HG02885 (cell line): ENCODE measurements around the gene RXRA.

Experiments used
- ATAC-seq: cut with Tn5 transposase; IDR thresholded peaks from one replicate; pipeline ENCODE4 v1.9.1; 2021; ENCODE audit warnings: mild to moderate bottlenecking; ENCODE audit not compliant: unreplicated experiment, poor library complexity

Gene RXRA

DNA sequence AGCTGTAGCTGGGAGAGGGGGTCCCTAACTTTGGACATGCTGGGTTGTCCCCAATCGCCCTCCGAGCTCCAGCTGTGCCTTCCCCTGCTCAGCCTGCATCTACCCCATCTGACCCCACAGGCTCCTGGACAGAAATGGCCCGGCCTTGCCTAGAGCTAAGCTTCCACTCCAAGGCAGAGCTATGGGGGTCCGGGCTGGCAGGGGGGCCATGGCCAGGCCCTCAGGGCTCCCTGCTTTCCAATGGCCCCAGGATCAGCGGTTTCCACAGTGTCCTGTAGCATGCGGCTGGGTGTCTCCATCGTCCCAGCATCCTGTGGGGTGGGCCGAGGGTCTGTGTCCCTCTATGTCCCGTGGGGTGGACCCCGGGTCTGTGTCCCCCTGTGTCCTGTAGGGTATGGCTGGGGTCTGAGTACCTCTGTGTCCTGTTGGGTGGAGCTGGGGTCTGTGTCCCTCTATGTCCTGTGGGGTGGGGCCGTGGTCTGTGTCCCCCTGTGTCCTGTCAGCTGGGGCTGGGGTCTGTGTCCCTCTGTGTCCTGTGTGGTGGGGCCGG lies 130.6 kb downstream of the RXRA start:
- ATAC-seq = no peak

DNA sequence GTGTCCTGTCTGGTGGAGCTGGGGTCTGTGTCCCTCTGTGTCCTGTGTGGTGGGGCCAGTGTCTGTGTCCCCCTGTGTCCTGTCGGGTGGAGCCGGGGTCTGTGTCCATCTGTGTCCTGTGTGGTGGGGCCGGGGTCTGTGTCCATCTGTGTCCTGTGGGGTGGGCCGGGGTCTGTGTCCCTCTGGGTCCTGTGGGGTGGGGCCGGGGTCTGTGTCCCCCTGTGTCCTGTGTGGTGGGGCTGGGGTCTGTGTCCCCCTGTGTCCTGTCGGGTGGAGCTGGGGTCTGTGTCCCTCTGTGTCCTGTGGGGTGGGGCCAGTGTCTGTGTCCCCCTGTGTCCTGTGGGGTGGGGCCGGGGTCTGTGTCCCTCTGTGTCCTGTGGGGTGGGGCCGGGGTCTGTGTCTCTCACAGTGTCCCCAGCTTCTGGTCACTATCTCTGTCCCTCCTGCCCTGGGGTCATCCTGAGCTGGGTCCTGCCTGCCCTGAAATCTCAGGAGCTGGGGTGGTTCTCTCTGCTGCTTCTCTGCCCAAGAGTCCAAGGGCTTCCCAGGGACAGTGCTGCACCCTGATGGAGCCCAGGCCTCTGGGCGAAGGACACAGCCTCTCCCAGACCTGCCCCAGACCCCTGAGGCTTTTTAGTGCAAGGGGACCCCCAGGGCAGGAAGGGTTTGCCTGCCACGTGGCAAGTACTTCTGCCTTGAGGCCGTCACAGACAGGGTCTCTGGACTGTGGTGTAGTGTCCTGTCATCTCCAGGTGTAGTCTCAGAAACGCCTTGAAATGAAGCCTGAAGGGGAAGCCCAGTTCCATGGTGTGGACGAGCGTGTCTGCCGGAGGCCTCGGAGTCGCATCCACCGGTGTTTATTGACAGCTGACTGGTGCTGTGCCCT lies 131.3 kb downstream of the RXRA start:
- no peak for ATAC-seq

DNA sequence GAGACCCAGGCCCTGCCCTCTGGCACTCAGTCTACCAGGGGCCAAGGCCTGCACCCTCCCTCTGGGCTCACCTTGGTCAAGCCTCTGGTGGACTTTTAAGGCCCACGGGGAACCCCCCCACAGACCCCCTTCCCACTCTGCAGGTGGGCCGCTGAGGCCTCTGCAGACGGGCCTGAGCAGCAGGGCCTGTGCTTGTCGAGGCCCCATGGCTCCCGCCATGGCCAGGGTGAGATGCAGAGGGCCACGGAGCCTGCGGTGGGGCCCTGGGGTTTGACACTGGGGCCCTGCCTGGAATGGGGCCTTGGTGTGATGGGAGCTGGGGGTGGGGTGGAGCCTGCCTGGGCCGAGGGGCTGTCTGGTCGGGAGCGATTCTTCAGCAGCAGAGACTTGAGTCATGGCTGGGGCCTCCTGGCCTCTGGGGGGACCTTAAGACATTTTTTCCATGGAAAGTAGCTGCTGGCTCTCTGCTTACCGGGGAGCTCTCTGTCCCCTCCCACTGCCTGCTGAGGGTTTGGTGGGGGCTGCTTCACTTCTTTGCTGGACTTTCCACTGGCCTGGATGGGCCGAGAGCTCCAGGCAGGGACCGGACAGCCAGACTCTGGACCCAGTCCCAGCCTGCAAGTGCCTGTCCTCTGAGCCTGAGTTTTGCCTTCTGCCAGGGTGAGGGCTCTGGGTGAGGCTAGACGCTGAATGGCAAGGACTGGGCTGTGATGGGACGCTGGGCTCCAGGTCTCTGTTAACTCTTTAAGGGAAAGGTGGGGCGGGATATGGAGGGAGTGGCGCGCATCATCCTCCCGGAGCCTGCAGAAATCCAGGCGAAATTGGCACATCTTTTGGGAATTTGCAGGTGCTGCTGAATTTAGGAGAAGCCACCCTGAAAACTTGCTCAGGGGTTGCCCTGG lies 132.2 kb downstream of the RXRA start:
- no peak for ATAC-seq

DNA sequence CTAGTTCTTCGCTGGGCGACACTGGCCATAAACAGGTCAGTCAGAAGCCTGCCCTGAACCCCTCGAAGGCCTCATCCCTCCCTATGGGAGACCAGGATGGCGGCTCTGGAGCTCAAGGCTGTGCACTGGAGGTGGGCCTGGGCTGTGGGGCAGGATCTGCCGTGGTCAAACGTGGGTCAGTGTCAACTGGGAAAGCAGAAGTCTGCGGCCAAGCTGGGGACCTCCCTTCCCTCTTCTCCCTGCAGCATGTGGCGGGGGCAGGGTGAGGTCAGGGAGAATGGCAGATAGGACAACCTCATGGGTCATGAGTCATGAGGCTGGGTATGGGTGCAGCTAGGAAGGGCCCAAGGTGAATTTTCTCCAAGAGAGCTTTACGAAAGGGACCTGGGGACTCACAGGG lies 132.9 kb downstream of the RXRA start:
- ATAC-seq = no peak

DNA sequence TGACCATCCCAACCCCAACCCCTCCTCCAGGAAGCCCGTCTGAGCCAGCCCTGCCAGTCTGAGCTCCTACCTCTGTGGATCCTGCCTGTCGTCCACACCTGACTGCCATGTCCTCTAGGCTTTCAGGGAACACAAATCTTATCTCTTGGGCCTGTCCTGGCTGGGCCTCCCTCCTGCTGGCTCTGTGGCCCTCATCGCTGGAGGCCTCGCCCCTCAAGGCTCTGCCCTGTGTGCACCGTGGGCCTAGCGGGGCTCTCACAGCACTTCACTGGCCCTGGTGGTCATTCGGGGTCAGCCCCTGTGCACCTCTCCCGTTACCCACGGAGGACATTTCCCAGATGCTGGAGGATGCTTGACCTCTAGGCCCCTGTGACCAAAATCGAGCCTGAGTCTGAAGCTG lies 133.3 kb downstream of the RXRA start:
- ATAC-seq = no peak

DNA sequence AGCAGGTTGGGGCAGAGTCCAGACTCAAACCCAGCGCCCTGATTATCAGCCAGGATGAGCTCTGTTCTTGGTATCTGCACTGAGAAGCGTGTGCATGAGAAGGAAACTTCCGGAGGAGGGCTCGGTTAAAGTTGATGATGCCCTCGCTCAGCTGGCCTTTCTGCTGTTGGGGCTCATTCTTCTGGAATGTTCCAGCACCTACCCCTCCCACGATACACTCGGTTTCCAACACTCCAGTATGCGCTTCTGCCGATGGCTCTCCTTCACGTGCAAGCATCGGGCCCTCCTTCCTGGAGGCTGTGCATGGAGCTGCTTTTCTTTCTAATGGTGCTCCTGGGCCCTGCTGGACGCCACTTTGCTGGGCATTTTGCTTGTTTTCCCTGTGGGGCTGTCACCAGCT lies 134.0 kb downstream of the RXRA start:
- no peak for ATAC-seq

DNA sequence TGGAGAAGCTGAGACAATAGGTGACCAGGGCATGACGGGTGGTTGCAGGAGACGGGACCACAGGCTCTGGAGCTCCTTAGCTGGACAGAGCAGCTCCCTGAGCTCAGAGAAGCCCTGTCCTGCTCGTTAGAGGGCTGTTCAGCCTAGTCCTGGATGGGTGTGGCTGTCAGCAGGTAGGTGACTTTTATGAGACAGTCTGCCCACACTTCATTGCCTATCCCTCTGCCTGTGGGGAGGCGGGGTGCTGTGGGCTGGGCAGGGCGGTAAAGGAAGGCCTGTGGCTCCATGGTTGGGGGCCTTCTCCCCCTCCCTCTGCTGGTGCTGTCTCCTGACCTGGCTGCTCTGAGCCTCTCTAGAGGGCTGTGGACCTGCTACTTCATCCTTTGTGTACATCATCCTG lies 134.6 kb downstream of the RXRA start:
- no peak for ATAC-seq

DNA sequence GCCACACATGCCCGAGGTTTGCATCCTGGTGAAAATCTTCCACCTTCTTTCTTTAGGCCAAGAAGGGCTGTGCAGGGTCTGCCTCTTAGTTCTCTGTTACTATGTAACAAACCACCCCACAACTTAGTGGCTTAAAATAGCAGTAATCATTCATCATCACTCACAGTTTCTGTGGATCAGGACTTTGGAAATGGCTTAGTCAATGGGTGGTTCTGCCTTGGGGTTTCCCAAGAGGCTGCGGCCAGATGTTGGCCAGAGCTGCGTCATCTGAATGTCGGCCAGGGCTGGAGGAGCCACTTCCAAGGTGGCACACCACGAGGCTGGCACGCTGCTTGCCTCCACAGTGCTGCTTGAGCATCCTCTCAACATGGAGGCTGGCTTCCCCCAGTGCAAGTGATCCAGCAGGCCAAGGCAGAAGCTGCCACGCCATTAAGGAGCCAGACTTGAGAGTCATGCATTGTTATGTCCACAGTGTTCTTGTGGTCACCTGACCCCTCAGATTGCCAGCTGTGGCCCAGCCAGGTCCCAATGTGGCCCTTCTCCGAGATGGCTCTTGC lies 135.2 kb downstream of the RXRA start:
- ATAC-seq = no peak

DNA sequence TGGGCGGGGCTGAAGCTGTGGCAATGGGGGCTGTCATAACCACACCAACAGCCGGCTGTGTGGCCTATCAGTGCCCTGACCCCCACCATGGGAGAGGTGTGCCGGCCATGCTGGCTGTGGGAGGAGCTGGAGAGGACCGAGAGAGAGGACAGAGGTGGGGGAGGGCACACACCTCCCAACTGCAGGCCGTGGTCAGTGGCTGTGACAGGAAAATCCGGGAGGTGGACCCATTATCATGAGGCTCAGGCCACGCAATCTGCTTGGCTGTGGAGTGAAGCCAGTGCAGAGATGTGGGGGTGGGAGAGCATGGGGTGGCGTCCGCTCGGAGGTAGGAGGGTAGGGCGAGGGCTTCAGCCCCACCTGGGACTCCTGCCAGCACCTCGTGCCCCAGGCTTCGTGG lies 136.1 kb downstream of the RXRA start:
- ATAC-seq = no peak

DNA sequence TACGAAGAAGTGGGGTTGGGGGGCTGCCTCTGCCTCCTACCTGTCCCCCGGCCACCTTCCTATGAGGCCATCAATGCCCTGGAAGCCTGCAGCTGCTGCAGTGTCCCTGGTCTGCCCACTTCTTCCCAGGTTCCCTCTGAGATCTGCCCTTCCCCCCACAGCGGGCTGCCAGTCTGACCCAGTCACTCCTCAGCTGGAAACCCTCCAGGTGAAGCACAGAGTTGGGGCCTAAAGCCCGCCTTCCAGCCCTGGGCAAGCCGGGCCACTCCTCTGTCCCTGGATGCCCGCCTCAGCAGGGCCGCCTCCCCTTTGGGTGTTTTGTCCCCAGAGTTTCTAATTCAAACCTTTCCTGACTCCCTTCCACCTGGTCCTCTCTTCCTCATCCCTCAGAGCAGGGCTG lies 137.0 kb downstream of the RXRA start:
- ATAC-seq = no peak

DNA sequence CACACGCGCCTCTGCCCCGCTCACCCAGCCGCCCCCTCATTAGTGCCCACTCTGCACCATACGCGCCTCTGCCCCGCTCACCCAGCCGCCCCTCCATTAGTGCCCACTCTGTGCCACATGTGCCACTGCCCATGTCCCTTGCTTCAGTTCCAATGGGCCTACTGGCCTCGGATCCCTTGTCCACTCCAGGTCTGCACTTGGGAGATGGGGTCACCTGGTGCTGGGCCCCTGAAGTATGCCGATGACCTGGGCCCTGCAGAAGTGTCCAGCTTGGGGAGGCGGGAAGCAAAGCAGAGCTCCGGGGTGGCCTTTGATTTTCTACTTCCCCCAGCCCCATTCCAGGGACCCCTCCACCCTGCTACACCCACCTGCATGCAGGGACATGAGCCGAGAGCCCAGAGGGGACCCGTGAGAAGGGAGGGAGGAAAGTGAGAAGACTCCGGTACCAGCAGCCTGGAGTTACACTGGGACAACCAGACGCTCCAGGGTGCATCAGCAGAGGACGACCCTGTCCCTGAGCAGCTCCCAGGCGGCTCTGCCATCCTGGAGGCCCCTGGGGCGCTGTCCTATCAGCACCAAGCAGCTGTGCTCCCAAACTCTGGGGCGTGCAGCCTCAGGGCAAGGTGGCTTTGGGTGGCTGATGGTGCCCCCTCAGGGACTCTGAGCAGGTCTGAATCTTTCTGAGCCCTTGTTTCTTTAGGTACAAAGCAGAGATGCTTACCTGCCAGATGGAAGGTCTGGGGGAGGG lies 140.8 kb downstream of the RXRA start:
- ATAC-seq = no peak

DNA sequence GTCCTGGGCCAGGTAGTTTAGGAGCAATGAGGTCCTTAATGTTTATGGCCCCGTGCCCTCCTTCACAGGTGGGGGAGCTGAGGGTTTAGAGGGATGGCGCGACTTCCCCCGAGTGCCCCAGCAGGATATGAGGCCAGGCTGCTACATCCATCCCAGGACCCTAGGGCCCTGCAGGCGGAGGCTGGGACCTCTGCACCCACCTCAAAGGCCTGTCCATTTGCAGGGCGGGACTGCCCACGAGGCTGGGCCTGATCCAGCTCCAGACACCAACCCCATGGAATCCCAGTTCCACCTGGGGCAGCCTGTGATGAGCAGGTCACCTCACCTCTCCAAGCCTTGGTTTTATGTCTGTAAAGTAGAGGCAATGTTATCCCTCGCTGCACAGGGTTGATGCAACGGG lies 142.1 kb downstream of the RXRA start:
- no peak for ATAC-seq

DNA sequence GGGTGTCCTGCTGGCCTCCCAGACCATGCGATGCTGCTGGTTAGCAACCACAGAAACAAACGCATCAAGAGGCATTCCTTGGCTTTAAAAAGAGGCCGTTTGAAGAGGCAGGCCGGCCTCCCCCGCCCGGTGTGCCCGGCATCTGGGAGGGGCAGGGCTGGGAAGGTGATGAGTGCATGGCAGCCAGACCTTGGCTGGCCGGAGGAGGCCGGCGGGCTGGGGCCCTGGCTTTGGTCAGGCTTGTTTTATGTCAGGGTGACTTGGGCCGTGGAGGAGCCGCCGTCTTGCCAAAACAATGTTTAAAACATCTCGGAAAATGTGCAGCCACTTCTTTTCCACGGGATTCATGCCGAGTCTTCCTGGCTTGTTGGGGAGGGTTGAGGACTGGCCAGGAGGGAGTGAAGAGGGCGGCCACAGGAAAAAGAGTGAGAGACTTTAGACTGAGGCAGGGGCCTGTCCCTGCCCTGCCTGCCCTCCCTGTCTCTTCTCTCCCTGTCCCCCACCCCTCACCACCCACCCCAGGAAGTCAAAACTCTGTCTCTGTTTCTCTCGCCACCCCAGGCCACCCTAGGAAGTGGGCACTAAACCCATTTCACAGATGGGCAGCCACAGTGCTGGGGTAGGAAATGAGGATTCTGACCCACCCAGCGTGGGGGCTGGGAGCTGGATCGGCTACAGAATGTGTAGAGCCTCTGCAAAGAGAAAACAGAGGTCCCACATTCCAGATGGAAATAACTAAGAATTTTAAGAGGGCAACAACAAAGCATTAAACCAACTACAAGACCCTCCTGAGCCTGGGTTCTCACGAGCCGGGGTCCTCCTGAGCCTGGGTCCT lies 143.0 kb downstream of the RXRA start:
- no peak for ATAC-seq

DNA sequence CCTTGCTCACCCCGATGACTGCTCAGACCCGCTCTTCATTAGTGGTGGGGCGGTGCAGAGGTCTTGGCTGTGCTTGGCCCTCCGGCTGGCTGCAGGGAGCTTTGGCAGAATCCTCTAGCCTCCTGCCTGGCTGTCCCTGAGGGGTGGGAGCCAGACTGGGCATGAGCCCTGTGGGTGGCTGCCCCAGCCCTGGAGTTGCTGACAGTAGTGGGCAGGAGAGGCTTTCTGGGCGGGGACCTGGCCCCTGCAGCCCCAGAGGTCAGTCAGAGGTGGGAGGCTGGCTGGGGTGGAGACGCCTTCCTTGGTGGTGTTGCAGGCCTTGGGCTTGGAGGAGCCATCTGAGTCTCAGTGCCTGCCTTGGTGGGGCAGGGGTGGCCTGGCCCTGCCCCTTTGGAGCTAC lies 146.0 kb downstream of the RXRA start:
- ATAC-seq = no peak

DNA sequence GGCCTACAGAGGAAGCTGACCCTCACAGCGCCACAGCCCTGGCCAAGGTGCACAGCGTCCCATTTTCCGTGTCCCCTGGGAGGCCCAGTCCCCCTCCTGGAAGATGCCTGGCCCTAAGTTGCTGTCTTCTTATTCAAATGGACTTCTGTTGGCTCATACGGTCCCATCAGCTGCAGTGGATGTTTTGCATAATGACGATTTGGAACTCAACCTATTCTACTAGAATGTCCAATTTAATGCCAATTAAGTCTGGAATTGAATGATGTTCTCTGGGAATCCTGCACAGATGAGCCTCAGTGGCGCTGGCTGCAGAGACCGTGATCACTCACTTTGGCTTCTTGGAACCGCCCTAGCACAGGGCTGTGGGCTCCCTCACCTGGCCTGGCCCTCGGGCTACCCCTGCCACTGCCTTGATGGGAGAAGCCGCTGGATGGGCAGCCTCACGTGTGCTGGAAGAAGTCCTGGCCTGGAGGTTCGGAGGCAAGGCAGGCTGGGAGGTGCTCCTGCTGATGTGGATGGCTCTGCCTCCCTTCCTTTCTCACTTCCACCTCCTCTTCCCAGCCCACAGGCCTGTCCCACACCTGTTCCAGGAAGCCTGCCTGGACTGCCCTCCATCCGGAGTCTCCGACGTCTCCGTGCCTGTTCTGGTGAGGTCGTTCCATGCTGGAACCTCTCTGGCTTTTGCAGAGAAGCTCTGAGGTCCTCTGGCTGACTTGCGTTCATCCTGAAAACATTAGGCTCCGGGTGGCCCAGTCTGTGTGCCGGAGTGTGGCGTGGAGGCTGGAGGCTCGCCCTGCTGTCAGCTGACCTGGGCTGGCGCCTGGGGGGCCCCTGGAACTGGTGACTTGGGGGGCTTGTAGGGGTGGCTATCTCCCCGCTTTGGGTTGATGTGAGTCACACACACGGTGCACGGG lies 147.1 kb downstream of the RXRA start:
- ATAC-seq = no peak

DNA sequence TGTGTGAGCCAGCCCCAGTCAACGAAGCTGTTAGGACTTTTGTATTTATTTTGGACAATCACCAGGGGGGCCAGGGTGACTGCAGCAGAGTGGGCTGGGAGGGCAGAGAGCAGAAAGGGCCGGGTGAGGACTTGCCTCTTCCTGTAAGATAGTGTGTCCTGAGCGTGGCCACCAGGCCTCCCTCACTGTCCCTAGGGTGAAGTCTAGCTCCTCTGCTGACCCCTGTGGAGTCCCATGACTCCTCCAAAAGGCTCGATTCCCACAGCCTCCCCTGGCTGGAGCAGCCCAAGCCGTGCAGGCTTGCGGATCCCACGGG lies 147.8 kb downstream of the RXRA start:
- no peak for ATAC-seq

DNA sequence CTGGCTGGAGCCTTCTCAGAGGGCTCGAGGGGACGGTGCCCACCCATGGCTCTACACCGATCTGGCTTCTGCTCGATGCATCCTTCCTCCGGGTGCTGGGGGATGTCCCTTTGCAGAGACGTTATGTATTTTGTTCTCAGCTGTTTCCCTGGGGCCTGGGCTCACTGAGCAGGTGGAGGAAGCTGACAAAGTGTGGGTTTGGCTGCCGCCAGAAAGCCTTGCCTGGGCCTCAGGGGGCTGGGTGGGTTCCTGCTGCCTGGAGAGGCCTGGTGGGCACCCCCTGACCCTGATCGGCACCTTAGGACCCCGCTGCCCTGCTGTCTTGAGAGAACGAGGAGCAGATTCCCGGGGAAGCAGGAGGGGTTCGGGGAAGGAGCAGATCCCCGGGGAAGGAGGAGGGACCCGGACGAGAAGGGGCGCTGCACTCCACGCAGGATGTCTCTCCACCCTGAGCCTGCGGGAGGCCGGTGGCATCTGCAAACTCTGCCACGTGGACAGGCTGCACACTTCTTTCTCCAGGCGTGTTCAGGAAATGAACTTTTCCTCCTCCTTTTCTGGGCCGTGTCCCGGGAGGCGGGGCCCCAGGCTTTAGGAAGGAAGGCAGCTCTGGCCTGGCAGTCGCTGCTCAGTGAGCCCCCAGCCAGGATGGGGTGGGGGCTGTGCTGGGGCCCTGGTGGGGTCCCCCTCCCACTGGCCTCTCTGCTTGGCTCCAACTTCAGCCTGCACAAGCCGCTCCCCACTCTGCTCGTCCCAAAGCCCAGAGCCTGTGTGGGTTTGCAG lies 148.9 kb downstream of the RXRA start:
- ATAC-seq = no peak
